Liver (tissue), 9 donors: Measurements from ENCODE around the gene MUC13. TPM values are rescaled to one million over a fixed set of nuclear protein-coding genes. Genes with fewer than 3 reads are reported as not detected.

Experiments
- DNase-seq: peaks from one replicate; pipeline ENCODE4 v3.0.0-alpha.2; 2017; ENCODE audit warnings: low spot score
- H3K27ac ChIP-seq, 2 donors: one replicate each; pipeline ENCODE4 v1.7.0; 2013; ENCODE audit warnings: inconsistent platforms in 2 of 2, low read length in 2 of 2, control low read depth in 1 of 2, low read depth in 1 of 2, mild to moderate bottlenecking in 1 of 2
- H3K27me3 ChIP-seq, 4 donors: one replicate each; pipeline versions ENCODE4 v1.6.1 to v1.7.0; 2013; ENCODE audit warnings: low read length in 3 of 4, inconsistent platforms in 1 of 4, mild to moderate bottlenecking in 1 of 4, moderate library complexity in 1 of 4; ENCODE audit not compliant: control insufficient read depth in 4 of 4, insufficient read depth in 4 of 4
- H3K36me3 ChIP-seq, 4 donors: one replicate each; pipeline versions ENCODE4 v1.6.1 to v1.7.0; 2013; ENCODE audit warnings: low read length in 3 of 4, mild to moderate bottlenecking in 3 of 4, low read depth in 1 of 4, moderate library complexity in 1 of 4; ENCODE audit not compliant: control insufficient read depth in 4 of 4, insufficient read depth in 3 of 4
- H3K4me1 ChIP-seq, 4 donors: one replicate each; pipeline versions ENCODE4 v1.6.1 to v1.7.0; 2013; ENCODE audit warnings: low read length in 3 of 4, mild to moderate bottlenecking in 3 of 4, moderate library complexity in 1 of 4; ENCODE audit not compliant: control insufficient read depth in 4 of 4, insufficient read depth in 4 of 4
- H3K4me3 ChIP-seq, 3 donors: one replicate each; pipeline versions ENCODE4 v1.6.1 to v1.7.0; 2013; ENCODE audit warnings: low read length in 3 of 3, control low read depth in 1 of 3, low read depth in 1 of 3, mild to moderate bottlenecking in 1 of 3
- H3K9ac ChIP-seq, 2 donors: one replicate each; pipeline ENCODE4 v1.7.0; 2013; ENCODE audit warnings: low read length in 2 of 2, mild to moderate bottlenecking in 2 of 2, moderate library complexity in 2 of 2, control low read depth in 1 of 2, low read depth in 1 of 2
- H3K9me3 ChIP-seq, 4 donors: one replicate each; pipeline versions ENCODE4 v1.6.1 to v1.7.0; 2013; ENCODE audit warnings: low read length in 3 of 4; ENCODE audit not compliant: control insufficient read depth in 4 of 4
- CTCF ChIP-seq: fragments of 150-350 bp; IDR thresholded peaks from 2 replicates; pipeline ENCODE4 v1.5.1; 2017; ENCODE audit warnings: improper control_type of control experiment, low read depth, low read length; ENCODE audit not compliant: missing input control
- EGR1 ChIP-seq, 2 donors: IDR thresholded peaks; 2 replicates each; pipeline ENCODE4 v1.6.1; 2016 to 2018; ENCODE audit warnings: antibody characterized with exemption in 2 of 2, low read depth in 2 of 2
- FOXA1 ChIP-seq: IDR thresholded peaks from 2 replicates; pipeline ENCODE4 v1.6.1; 2016; ENCODE audit warnings: antibody characterized with exemption
- FOXA2 ChIP-seq: IDR thresholded peaks from 2 replicates; pipeline ENCODE4 v1.6.1; 2016; ENCODE audit warnings: antibody characterized with exemption
- GABPA ChIP-seq, 2 donors: IDR thresholded peaks in 1 of 2; conservative IDR thresholded peaks in 1 of 2; 2 replicates each; pipeline ENCODE4 v1.6.1; 2016; ENCODE audit warnings: antibody characterized with exemption in 2 of 2, mild to moderate bottlenecking in 1 of 2, moderate library complexity in 1 of 2
- HNF4A ChIP-seq, 2 donors: conservative IDR thresholded peaks; 2 replicates each; pipeline ENCODE4 v1.6.1; 2016; ENCODE audit warnings: antibody characterized with exemption in 2 of 2, mild to moderate bottlenecking in 2 of 2
- HNF4G ChIP-seq: IDR thresholded peaks from 2 replicates; pipeline ENCODE4 v1.6.1; 2016; ENCODE audit warnings: antibody characterized with exemption
- JUND ChIP-seq, 2 donors: IDR thresholded peaks; 2 replicates each; pipeline ENCODE4 v1.6.1; 2016; ENCODE audit warnings: antibody characterized with exemption in 2 of 2
- NR2F2 ChIP-seq: IDR thresholded peaks from 2 replicates; pipeline ENCODE4 v1.6.1; 2016; ENCODE audit warnings: antibody characterized with exemption
- RAD21 ChIP-seq, 2 donors: IDR thresholded peaks; 2 replicates each; pipeline ENCODE4 v1.6.1; 2016; ENCODE audit warnings: antibody characterized with exemption in 2 of 2, mild to moderate bottlenecking in 2 of 2
- RXRA ChIP-seq, 2 donors: IDR thresholded peaks; 2 replicates each; pipeline ENCODE4 v1.6.1; 2017 to 2018; ENCODE audit warnings: antibody characterized with exemption in 2 of 2, mild to moderate bottlenecking in 1 of 2
- SP1 ChIP-seq: IDR thresholded peaks from 2 replicates; pipeline ENCODE4 v1.6.1; 2018; ENCODE audit warnings: antibody characterized with exemption, mild to moderate bottlenecking
- TAF1 ChIP-seq: conservative IDR thresholded peaks from 2 replicates; pipeline ENCODE4 v1.6.1; 2016; ENCODE audit warnings: antibody characterized with exemption, mild to moderate bottlenecking
- YY1 ChIP-seq: IDR thresholded peaks from 2 replicates; pipeline ENCODE4 v1.6.1; 2016; ENCODE audit warnings: antibody characterized with exemption, mild to moderate bottlenecking
- ZBTB33 ChIP-seq: IDR thresholded peaks from 2 replicates; pipeline ENCODE4 v1.6.1; 2016; ENCODE audit warnings: antibody characterized with exemption
- WGBS: extraction: QIAGEN DNeasy Blood & Tissue Kit; methylation state at CpG from one replicate; pipeline ENCODE4 v1.1.7; 2013; 5-methylcytosine and 5-hydroxymethylcytosine counted together
- polyA plus RNA-seq, 2 donors: library from polyadenylated mRNA; stranded (reverse) in 1 of 2; unstranded in 1 of 2; fragments of 200-250 nt in 1 of 2; fragments of >200 nt in 1 of 2; fragmentation: Nextera tagmentation in 1 of 2; extraction: Ambion mirVana in 1 of 2; gene quantifications; one replicate each; pipeline versions ENCODE4 v1.2.1 to v1.2.3, GENCODE V29; 2013 to 2015
- total RNA-seq, 2 donors: library from RNA; depleted of rRNA; stranded (reverse); fragments of >200 nt; gene quantifications; one replicate each; pipeline ENCODE4 v1.2.3, GENCODE V29; 2014
- TF ChIP-seq, protein P1 (sequence below): IDR thresholded peaks from 2 replicates; pipeline ENCODE4 v1.6.1; 2016; ENCODE audit warnings: antibody characterized with exemption, mild to moderate bottlenecking
- TF ChIP-seq, protein P2 (sequence below): IDR thresholded peaks from 2 replicates; pipeline ENCODE4 v1.6.1; 2016; ENCODE audit warnings: antibody characterized with exemption
- TF ChIP-seq, protein P3 (sequence below): IDR thresholded peaks from 2 replicates; pipeline ENCODE4 v1.6.1; 2016; ENCODE audit warnings: antibody characterized with exemption
- donor health status: healthy.
- donor health status: healthy.
- donor health status: healthy.
- donor health status: healthy.
- donor health status: healthy.

Gene MUC13
- total and polyA plus RNA-seq, 4 donors = under 0.01 to 0.45 TPM; not detected in 2

- H3K27ac ChIP-seq = no peak overlapping the region
- no peaks in the 10 kb centered on the region for H3K4me1 ChIP-seq
- no peaks in the 10 kb centered on the region for H3K27me3 ChIP-seq
- no peak for DNase-seq
- TF ChIP-seq, protein P1, sequence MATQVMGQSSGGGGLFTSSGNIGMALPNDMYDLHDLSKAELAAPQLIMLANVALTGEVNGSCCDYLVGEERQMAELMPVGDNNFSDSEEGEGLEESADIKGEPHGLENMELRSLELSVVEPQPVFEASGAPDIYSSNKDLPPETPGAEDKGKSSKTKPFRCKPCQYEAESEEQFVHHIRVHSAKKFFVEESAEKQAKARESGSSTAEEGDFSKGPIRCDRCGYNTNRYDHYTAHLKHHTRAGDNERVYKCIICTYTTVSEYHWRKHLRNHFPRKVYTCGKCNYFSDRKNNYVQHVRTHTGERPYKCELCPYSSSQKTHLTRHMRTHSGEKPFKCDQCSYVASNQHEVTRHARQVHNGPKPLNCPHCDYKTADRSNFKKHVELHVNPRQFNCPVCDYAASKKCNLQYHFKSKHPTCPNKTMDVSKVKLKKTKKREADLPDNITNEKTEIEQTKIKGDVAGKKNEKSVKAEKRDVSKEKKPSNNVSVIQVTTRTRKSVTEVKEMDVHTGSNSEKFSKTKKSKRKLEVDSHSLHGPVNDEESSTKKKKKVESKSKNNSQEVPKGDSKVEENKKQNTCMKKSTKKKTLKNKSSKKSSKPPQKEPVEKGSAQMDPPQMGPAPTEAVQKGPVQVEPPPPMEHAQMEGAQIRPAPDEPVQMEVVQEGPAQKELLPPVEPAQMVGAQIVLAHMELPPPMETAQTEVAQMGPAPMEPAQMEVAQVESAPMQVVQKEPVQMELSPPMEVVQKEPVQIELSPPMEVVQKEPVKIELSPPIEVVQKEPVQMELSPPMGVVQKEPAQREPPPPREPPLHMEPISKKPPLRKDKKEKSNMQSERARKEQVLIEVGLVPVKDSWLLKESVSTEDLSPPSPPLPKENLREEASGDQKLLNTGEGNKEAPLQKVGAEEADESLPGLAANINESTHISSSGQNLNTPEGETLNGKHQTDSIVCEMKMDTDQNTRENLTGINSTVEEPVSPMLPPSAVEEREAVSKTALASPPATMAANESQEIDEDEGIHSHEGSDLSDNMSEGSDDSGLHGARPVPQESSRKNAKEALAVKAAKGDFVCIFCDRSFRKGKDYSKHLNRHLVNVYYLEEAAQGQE = no peak
- TF ChIP-seq YY1 (no peak), EGR1 (IDR thresholded peaks at IDR 0.05; ENCODE audit: low read depth in 2 of 2) (no peak), RAD21 (IDR thresholded peaks at IDR 0.05) (no peak), JUND (IDR thresholded peaks at IDR 0.05) (no peak), GABPA (IDR thresholded peaks at IDR 0.05 in 1 of 2, conservative IDR thresholded peaks at IDR 0.05 in 1 of 2) (no peak)
- H3K9me3 ChIP-seq = no peaks in the 10 kb centered on the region
- 86% methylated on average over 4 of the region's 4 CpGs for WGBS
- no peak overlapping the region for H3K9ac ChIP-seq
- H3K36me3 ChIP-seq = peaks cover 0 to 1% (median 0%) of the 10 kb centered on the region in 4 donors
- H3K4me3 ChIP-seq = no peak overlapping the region
These were observed 29.8 kb upstream of the MUC13 start for GRCh38 chr3:124964387-124964786.

DNA sequence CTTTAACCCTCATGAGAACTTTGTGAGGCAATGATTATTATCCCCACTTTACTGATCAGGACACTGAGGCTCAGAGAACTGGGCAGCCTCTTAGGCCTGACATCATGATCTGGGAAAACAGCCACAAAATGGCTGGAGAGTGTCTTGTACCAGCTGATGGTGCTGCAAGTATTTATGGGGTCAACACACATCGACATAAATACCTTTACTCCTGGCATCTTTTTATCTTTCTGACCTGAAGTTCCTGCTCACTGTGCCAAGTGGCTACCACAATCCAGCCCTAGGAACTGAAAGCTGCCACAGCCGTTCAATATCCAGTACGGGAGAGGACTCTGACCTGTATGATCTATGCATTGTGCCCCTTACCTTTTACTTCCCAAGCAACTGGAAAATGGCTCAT lies 29.2 kb upstream of the MUC13 start:
- H3K4me1 ChIP-seq = no peaks in the 10 kb centered on the region
- 35% methylated on average over 3 of the region's 3 CpGs for WGBS
- H3K9me3 ChIP-seq = no peaks in the 10 kb centered on the region
- DNase-seq = no peak
- H3K27ac ChIP-seq = no peak overlapping the region
- no peak overlapping the region for H3K4me3 ChIP-seq
- no peak overlapping the region for H3K9ac ChIP-seq
- no peak for TF ChIP-seq RAD21 (IDR thresholded peaks at IDR 0.05)
- no peak for TF ChIP-seq YY1
- TF ChIP-seq CTCF = no peak
- TF ChIP-seq GABPA (IDR thresholded peaks at IDR 0.05 in 1 of 2, conservative IDR thresholded peaks at IDR 0.05 in 1 of 2) = no peak
- no peak for TF ChIP-seq RXRA (IDR thresholded peaks at IDR 0.05)
- no peak for TF ChIP-seq HNF4G
- no peak for TF ChIP-seq NR2F2
- TF ChIP-seq JUND (IDR thresholded peaks at IDR 0.05) = no peak
- no peak for TF ChIP-seq TAF1
- TF ChIP-seq, protein P2, sequence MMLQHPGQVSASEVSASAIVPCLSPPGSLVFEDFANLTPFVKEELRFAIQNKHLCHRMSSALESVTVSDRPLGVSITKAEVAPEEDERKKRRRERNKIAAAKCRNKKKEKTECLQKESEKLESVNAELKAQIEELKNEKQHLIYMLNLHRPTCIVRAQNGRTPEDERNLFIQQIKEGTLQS = no peak
- TF ChIP-seq FOXA1 = no peak
- TF ChIP-seq ZBTB33 = no peak
- TF ChIP-seq FOXA2 = no peak
- no peak for TF ChIP-seq SP1
- TF ChIP-seq, protein P3, sequence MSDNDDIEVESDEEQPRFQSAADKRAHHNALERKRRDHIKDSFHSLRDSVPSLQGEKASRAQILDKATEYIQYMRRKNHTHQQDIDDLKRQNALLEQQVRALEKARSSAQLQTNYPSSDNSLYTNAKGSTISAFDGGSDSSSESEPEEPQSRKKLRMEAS = no peak
- TF ChIP-seq EGR1 (IDR thresholded peaks at IDR 0.05; ENCODE audit: low read depth in 2 of 2) = no peak
- TF ChIP-seq, protein P1 = no peak
- TF ChIP-seq HNF4A (conservative IDR thresholded peaks at IDR 0.05) = no peak
- no peaks in the 10 kb centered on the region for H3K27me3 ChIP-seq
- H3K36me3 ChIP-seq = no peaks in the 10 kb centered on the region
